GM19099 (cell line): ENCODE results near the gene CPSF6.
A peak's percentile ranks its signal among the peaks of the same experiment; 100 is the strongest.

Experiments used
- POLR2A ChIP-seq: IDR thresholded peaks from 3 replicates; pipeline ENCODE4 v1.6.1; 2011; ENCODE audit warnings: low read depth; ENCODE audit not compliant: insufficient read length; ENCODE audit errors: extremely low read depth

Gene CPSF6

GRCh38 chr12:69239352-69239921 is at the start of gene CPSF6:
TSS of gene CPSF6 (plus strand) at chr12:69239569. CDS start at chr12:69239647, 78 bp downstream.
- TF ChIP-seq POLR2A: peak; percentile 92

- TF ChIP-seq POLR2A: no peak
Observed at GRCh38 chr12:69196302-69197288, 42.8 kb upstream of the CPSF6 start.

GRCh38 chr12:69204191-69204590 is 35.2 kb upstream of the CPSF6 start:
- no peak for TF ChIP-seq POLR2A

- TF ChIP-seq POLR2A: no peak
Observed at GRCh38 chr12:69210661-69211060, 28.7 kb upstream of the CPSF6 start.

- TF ChIP-seq POLR2A: no peak
Observed at GRCh38 chr12:69211160-69211559, 28.2 kb upstream of the CPSF6 start.

- TF ChIP-seq POLR2A: no peak
Observed at GRCh38 chr12:69214169-69214568, 25.2 kb upstream of the CPSF6 start.

GRCh38 chr12:69225251-69225910 is 14.0 kb upstream of the CPSF6 start:
- TF ChIP-seq POLR2A: no peak

GRCh38 chr12:69231479-69231878 is 7.9 kb upstream of the CPSF6 start:
- TF ChIP-seq POLR2A: no peak

- TF ChIP-seq POLR2A: no peak
Observed at GRCh38 chr12:69238589-69239351, 599 bp upstream of the CPSF6 start.

GRCh38 chr12:69239922-69240630 is 707 bp downstream of the CPSF6 start:
- TF ChIP-seq POLR2A: no peak

GRCh38 chr12:69240631-69240995 is 1.2 kb downstream of the CPSF6 start:
- no peak for TF ChIP-seq POLR2A

- no peak for TF ChIP-seq POLR2A
Observed at GRCh38 chr12:69241438-69242092, 2.2 kb downstream of the CPSF6 start.

GRCh38 chr12:69243099-69244084 is 4.0 kb downstream of the CPSF6 start:
- TF ChIP-seq POLR2A: no peak
